Left ventricle myocardium inferior (tissue), 1 donor: ENCODE data around the gene SCN8A. TPM values are rescaled to one million over a fixed set of nuclear protein-coding genes. Genes with fewer than 3 reads are reported as not detected.

Source experiments
- DNase-seq: peaks from one replicate; pipeline ENCODE4 v3.0.0-alpha.2; 2020
- H3K27ac ChIP-seq: fragments of 200-600 bp; replicated peaks from 2 replicates; pipeline ENCODE4 v1.8.0; 2021
- H3K27me3 ChIP-seq: fragments of 200-600 bp; 2 replicates; pipeline ENCODE4 v1.8.0; 2021; ENCODE audit warnings: low read depth
- H3K36me3 ChIP-seq: fragments of 200-600 bp; 2 replicates; pipeline ENCODE4 v1.8.0; 2021
- H3K4me1 ChIP-seq: fragments of 200-600 bp; 2 replicates; pipeline ENCODE4 v1.8.0; 2021
- H3K4me3 ChIP-seq: fragments of 200-600 bp; 2 replicates; pipeline ENCODE4 v1.8.0; 2021; ENCODE audit warnings: mild to moderate bottlenecking, moderate library complexity
- H3K9me3 ChIP-seq: fragments of 200-600 bp; replicated peaks from 2 replicates; pipeline ENCODE4 v1.8.0; 2021
- intact Hi-C: fragments of 100-400 bp; cut with micrococcal nuclease; formaldehyde crosslinking; loops from one replicate; pipeline ENCODE4 v1.11.0; 2022
- total RNA-seq: library from RNA; stranded (reverse); fragmentation: NEBNext Ultra II Directional; extraction: Animal tissue kit (Norgen Biotek cat#: 25700); gene quantifications from one replicate; pipeline ENCODE4 v1.2.1, GENCODE V29; 2021
- TF ChIP-seq, protein P1 (sequence below): fragments of 200-600 bp; IDR thresholded peaks from 2 replicates; pipeline ENCODE4 v1.8.0; 2021; ENCODE audit warnings: antibody characterized with exemption, mild to moderate bottlenecking, borderline replicate concordance
- donor health status: DM: no; HTN: yes; CAD: no; lungs with severe emphysema.

SCN8A gene
- total RNA-seq, 1 donor from 2014 or later = 0.41 TPM

DNA sequence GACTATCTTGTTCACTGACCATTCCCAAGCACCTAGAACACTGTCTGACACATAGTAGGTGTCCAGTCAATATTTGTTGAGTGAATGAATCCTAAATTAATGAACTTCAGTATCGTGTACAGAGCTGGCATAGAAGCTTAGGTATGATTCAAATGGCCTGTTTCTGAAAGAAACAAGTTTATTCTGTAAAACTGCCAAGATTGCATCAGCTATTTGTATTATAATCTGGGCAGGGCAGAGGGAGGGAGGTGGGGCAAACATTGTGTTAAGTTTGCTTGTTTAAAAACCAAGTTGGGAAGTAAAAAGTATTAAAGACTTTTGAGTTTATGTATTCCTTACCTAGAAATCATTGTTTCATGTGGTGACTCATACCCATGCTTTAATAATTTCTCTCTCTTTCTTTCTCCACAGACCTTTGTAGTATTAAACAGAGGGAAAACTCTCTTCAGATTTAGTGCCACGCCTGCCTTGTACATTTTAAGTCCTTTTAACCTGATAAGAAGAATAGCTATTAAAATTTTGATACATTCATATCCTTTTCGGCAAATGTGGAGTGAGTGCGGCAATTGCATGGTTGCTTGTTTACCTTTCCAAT is 92.8 kb downstream of the SCN8A start:
- DNase-seq = no peak
- TF ChIP-seq, protein P1, sequence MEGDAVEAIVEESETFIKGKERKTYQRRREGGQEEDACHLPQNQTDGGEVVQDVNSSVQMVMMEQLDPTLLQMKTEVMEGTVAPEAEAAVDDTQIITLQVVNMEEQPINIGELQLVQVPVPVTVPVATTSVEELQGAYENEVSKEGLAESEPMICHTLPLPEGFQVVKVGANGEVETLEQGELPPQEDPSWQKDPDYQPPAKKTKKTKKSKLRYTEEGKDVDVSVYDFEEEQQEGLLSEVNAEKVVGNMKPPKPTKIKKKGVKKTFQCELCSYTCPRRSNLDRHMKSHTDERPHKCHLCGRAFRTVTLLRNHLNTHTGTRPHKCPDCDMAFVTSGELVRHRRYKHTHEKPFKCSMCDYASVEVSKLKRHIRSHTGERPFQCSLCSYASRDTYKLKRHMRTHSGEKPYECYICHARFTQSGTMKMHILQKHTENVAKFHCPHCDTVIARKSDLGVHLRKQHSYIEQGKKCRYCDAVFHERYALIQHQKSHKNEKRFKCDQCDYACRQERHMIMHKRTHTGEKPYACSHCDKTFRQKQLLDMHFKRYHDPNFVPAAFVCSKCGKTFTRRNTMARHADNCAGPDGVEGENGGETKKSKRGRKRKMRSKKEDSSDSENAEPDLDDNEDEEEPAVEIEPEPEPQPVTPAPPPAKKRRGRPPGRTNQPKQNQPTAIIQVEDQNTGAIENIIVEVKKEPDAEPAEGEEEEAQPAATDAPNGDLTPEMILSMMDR = no peak
- Histone ChIP-seq H3K4me1 (no peaks in the 10 kb centered on the region), H3K27ac (no peak overlapping the region), H3K36me3 (no peaks in the 10 kb centered on the region), H3K27me3 (no peaks in the 10 kb centered on the region), H3K9me3 (no peaks in the 10 kb centered on the region), H3K4me3 (no peak overlapping the region)
- intact Hi-C loops = no loop called here

DNA sequence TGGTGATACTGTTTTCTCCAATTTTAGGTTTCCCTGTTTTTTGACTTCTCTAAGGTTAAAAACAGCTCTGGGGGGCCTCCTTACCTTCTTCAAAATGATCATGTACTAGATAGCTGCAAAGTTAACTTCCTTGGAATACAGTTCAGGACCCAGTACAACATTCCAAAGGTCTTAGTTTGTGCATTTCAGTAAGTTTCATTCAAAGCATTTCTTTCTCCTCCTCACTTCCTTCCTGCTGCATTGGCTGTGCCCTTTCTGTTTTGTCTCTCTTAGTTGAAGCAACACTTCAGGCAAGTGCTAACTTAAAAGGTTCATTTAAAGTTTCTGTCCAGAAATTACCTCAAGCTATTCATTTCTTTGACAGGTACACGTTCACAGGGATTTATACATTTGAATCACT is 95.7 kb downstream of the SCN8A start:
- Histone ChIP-seq H3K36me3 (no peaks in the 10 kb centered on the region), H3K27me3 (no peaks in the 10 kb centered on the region), H3K4me3 (no peak overlapping the region), H3K9me3 (no peaks in the 10 kb centered on the region), H3K4me1 (peaks cover 2% of the 10 kb centered on the region), H3K27ac (no peak overlapping the region)
- TF ChIP-seq, protein P1 = no peak
- DNase-seq = no peak
- intact Hi-C loops = no loop called here

DNA sequence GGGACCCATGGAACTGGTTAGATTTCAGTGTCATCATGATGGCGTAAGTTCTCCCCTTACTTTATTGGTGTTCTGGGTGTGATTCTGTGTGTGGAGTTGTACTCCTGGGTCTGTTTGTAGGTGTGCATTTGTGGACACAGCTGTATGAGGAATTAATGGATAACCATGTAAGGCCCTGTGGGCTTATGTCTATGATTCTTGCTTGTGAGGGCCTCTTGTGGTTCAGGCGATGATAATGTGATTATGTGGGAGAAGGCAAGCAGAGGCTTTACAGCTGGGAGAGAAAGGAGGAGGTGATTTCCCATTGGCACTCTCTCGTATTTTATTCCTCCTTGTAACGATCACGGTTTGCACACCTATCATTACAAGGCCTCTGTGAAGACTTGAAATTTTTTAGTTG is 96.1 kb downstream of the SCN8A start:
- no peak overlapping the region for H3K27ac ChIP-seq
- H3K4me1 ChIP-seq = peaks cover 7% of the 10 kb centered on the region
- H3K4me3 ChIP-seq = no peak overlapping the region
- no peaks in the 10 kb centered on the region for H3K27me3 ChIP-seq
- no peaks in the 10 kb centered on the region for H3K9me3 ChIP-seq
- TF ChIP-seq, protein P1 = no peak
- intact Hi-C loops = no loop called here
- DNase-seq = no peak
- H3K36me3 ChIP-seq = no peaks in the 10 kb centered on the region

DNA sequence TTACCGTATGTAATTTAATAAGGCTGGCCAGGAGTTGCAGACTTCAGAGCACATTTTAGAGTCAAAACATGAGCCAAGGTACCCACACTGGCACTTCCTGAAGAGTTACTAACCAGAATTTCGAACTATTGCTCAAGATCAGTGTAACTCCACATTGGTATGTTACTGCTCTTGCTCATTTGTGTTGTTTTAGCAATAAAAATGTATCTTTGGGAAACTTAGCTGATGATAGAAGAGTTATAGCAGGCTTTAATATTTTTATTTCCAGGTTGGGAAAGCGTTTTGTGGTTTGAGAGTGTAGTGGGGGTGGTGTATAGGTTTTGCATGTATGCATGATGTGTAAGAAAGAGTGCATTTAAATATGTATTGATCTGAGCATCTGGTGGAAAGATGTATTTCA is 96.6 kb downstream of the SCN8A start:
- Histone ChIP-seq H3K27me3 (no peaks in the 10 kb centered on the region), H3K36me3 (no peaks in the 10 kb centered on the region), H3K9me3 (no peaks in the 10 kb centered on the region), H3K27ac (no peak overlapping the region), H3K4me1 (peaks cover 10% of the 10 kb centered on the region), H3K4me3 (no peak overlapping the region)
- no peak for DNase-seq
- intact Hi-C loops = no loop called here
- TF ChIP-seq, protein P1 = no peak

DNA sequence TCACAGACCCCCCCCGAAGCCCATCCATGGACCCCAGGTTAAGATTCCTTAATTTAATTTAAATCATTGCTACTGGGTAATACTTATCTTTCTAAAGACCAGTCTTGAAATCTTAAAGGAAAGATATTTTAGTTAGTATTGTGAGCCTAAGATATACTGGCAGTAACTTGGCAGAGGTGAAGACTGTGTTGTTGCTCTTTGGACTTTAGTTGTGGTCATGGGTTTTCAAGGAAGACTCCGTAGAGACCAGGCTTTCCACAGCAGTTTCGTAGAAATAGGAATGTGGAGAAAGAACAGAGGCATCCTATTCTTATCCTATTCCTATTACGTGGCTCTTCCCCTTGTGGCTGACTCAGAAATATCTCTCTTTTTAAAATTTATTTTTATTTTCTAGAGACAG is 99.0 kb downstream of the SCN8A start:
- TF ChIP-seq, protein P1 = no peak
- intact Hi-C loops = no loop called here
- DNase-seq = no peak
- Histone ChIP-seq H3K4me3 (no peak overlapping the region), H3K4me1 (peaks cover 10% of the 10 kb centered on the region), H3K27ac (no peak overlapping the region), H3K27me3 (no peaks in the 10 kb centered on the region), H3K9me3 (no peaks in the 10 kb centered on the region), H3K36me3 (no peaks in the 10 kb centered on the region)

DNA sequence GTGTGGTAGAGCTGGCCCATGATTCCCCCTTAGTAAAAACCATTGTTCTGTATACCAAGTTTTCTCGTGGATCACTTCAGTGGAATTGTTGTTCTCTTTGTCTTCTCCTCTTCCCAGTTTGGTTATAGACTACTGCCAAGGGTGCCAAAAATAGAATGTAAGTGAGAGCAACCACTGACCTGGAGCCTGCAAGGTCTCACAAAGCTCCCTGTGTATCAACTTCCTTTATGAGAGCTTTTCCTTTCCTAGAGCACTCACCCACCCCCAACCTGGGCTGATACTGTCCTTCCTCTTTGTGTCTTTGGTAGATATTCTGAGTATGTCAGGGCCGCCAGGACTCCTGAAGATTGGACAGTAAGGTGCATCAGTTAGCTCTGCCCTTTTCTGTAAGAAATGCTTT is 101.0 kb downstream of the SCN8A start:
- H3K4me1 ChIP-seq = peaks cover 10% of the 10 kb centered on the region
- no peak overlapping the region for H3K27ac ChIP-seq
- H3K27me3 ChIP-seq = no peaks in the 10 kb centered on the region
- no peaks in the 10 kb centered on the region for H3K36me3 ChIP-seq
- intact Hi-C loops = no loop called here
- H3K9me3 ChIP-seq = no peaks in the 10 kb centered on the region
- no peak overlapping the region for H3K4me3 ChIP-seq
- TF ChIP-seq, protein P1 = no peak
- no peak for DNase-seq
